A673 (cell line): ENCODE data around the gene LMO7. TPM values are rescaled to one million over a fixed set of nuclear protein-coding genes. Genes with fewer than 3 reads are reported as not detected.

Experiments
- BruUV-seq: library from RNA; stranded (reverse); fragments of 400-500 nt; replicated peaks from 2 replicates; lab custom pipeline; 2021; lab: Mats Ljungman, UMichigan
- CTCF ChIA-PET: fragments of 300-600 bp; sonication (Branson Sonifier 250); formaldehyde crosslinking; loops from one replicate; lab custom pipeline; 2022; ENCODE audit warnings: antibody characterized with exemption; lab: Charles Lee
- POLR2A ChIA-PET: fragments of 300-600 bp; sonication (Branson Sonifier 250); formaldehyde crosslinking; loops from one replicate; lab custom pipeline; 2022; ENCODE audit warnings: antibody characterized with exemption; ENCODE audit not compliant: low non-redundant PET; lab: Charles Lee
- DNase-seq: peaks from one replicate; pipeline ENCODE4 v3.0.0-alpha.2; 2015; ENCODE audit warnings: low spot score
- H3K27ac ChIP-seq: fragments of 200-600 bp; sonication (generic); 2 replicates; pipeline ENCODE4 v1.5.1; 2016; ENCODE audit warnings: mixed run types, low read depth, mild to moderate bottlenecking, mixed read lengths, antibody characterized with exemption, low read length; ENCODE audit not compliant: poor library complexity, severe bottlenecking
- H3K27me3 ChIP-seq: fragments of 200-600 bp; sonication (generic); replicated peaks from 2 replicates; pipeline ENCODE4 v1.6.1; 2017; ENCODE audit warnings: mixed run types, low read depth, mild to moderate bottlenecking, mixed read lengths, antibody characterized with exemption, low read length; ENCODE audit not compliant: insufficient read depth, poor library complexity
- H3K36me3 ChIP-seq: fragments of 200-600 bp; sonication (generic); 2 replicates; pipeline ENCODE4 v1.6.1; 2016; ENCODE audit warnings: mixed run types, mild to moderate bottlenecking, mixed read lengths, antibody characterized with exemption, low read length; ENCODE audit not compliant: insufficient read depth, poor library complexity, severe bottlenecking
- H3K4me1 ChIP-seq: fragments of 200-600 bp; sonication (generic); 2 replicates; pipeline ENCODE4 v1.6.1; 2017; ENCODE audit warnings: mixed run types, mild to moderate bottlenecking, mixed read lengths, antibody characterized with exemption, low read length; ENCODE audit not compliant: insufficient read depth, poor library complexity, severe bottlenecking
- H3K4me3 ChIP-seq: fragments of 200-600 bp; sonication (generic); 2 replicates; pipeline ENCODE4 v1.5.1; 2016; ENCODE audit warnings: low read depth, mixed run types, mild to moderate bottlenecking, mixed read lengths, low read length; ENCODE audit not compliant: poor library complexity, severe bottlenecking
- H3K9me3 ChIP-seq: fragments of 200-600 bp; sonication (generic); 2 replicates; pipeline ENCODE4 v1.6.1; 2016; ENCODE audit warnings: mixed run types, low read depth, mild to moderate bottlenecking, mixed read lengths, antibody characterized with exemption, low read length; ENCODE audit not compliant: poor library complexity, severe bottlenecking
- CTCF ChIP-seq: fragments of 300-800, 200-600 bp; sonication (generic); conservative IDR thresholded peaks from 2 replicates; pipeline ENCODE4 v1.5.1; 2017; ENCODE audit warnings: low read depth, mild to moderate bottlenecking, antibody characterized with exemption, low read length, moderate library complexity, mixed read lengths
- EZH2 ChIP-seq: fragments of 200-600 bp; sonication (generic); IDR thresholded peaks from 2 replicates; pipeline ENCODE4 v1.6.1; 2017; ENCODE audit warnings: borderline replicate concordance, low read depth, mild to moderate bottlenecking, mixed read lengths, antibody characterized with exemption, low read length; ENCODE audit not compliant: poor library complexity, severe bottlenecking
- intact Hi-C: fragments of 100-400 bp; cut with micrococcal nuclease; formaldehyde crosslinking; loops from one replicate; pipeline ENCODE4 v1.10.0; 2022; ENCODE audit not compliant: unreplicated experiment
- total RNA-seq: library from RNA; stranded (reverse); gene quantifications from 2 replicates; pipeline ENCODE4 v1.2.3, GENCODE V29; 2021

Gene LMO7
- total RNA-seq, 1 experiment from 2014 or later = 20.3 TPM

- H3K4me1 ChIP-seq = no peaks in the 10 kb centered on the region
- H3K36me3 ChIP-seq = no peaks in the 10 kb centered on the region
- H3K9me3 ChIP-seq = no peaks in the 10 kb centered on the region
- no peak overlapping the region for H3K4me3 ChIP-seq
- TF ChIP-seq CTCF (no peak), EZH2 (no peak)
- H3K27me3 ChIP-seq = no peaks in the 10 kb centered on the region
- H3K27ac ChIP-seq = no peak overlapping the region
- ChIA-PET POLR2A (no interaction called here), CTCF (no interaction called here)
- DNase-seq = no peak
- no TSS peak for BruUV-seq
- intact Hi-C loops = no loop called here
Observed at GRCh38 chr13:75795274-75795673, 159.1 kb downstream of the LMO7 start.

- intact Hi-C loops = no loop called here
- H3K36me3 ChIP-seq = no peaks in the 10 kb centered on the region
- no peaks in the 10 kb centered on the region for H3K4me1 ChIP-seq
- BruUV-seq = no TSS peak
- H3K4me3 ChIP-seq = no peak overlapping the region
- ChIA-PET POLR2A (no interaction called here), CTCF (no interaction called here)
- no peak for TF ChIP-seq EZH2
- no peak for TF ChIP-seq CTCF
- no peak overlapping the region for H3K27ac ChIP-seq
- no peak for DNase-seq
- H3K27me3 ChIP-seq = no peaks in the 10 kb centered on the region
- no peaks in the 10 kb centered on the region for H3K9me3 ChIP-seq
Observed at GRCh38 chr13:75796825-75797224, 160.7 kb downstream of the LMO7 start.

GRCh38 chr13:75797239-75797638 is 161.1 kb downstream of the LMO7 start:
- H3K9me3 ChIP-seq = no peaks in the 10 kb centered on the region
- BruUV-seq = no TSS peak
- ChIA-PET CTCF (no interaction called here), POLR2A (no interaction called here)
- H3K36me3 ChIP-seq = no peaks in the 10 kb centered on the region
- no peaks in the 10 kb centered on the region for H3K4me1 ChIP-seq
- no peak for DNase-seq
- TF ChIP-seq CTCF = no peak
- no peak for TF ChIP-seq EZH2
- no peaks in the 10 kb centered on the region for H3K27me3 ChIP-seq
- H3K27ac ChIP-seq = no peak overlapping the region
- no peak overlapping the region for H3K4me3 ChIP-seq
- intact Hi-C loops = no loop called here
